Trophoblast cell (in vitro differentiated cells and primary cell): ENCODE results near the gene PRR4.

Experiments used
- DNase-seq, 2 donors: peaks; one replicate each; pipeline ENCODE4 v3.0.0-alpha.2; 2016
- H2AFZ ChIP-seq: 2 replicates; pipeline ENCODE4 v1.6.1; 2013; ENCODE audit warnings: low read length, moderate library complexity, mild to moderate bottlenecking; ENCODE audit not compliant: insufficient read depth, poor library complexity
- H2AK5ac ChIP-seq: 2 replicates; pipeline ENCODE4 v1.6.1; 2013; ENCODE audit warnings: mild to moderate bottlenecking, low read length
- H2BK120ac ChIP-seq: 2 replicates; pipeline ENCODE4 v1.6.1; 2013; ENCODE audit warnings: low read length, mild to moderate bottlenecking, moderate library complexity; ENCODE audit not compliant: insufficient read depth, poor library complexity
- H2BK12ac ChIP-seq: 2 replicates; pipeline ENCODE4 v1.6.1; 2013; ENCODE audit warnings: mild to moderate bottlenecking, low read length, moderate library complexity
- H2BK5ac ChIP-seq: 2 replicates; pipeline ENCODE4 v1.6.1; 2013; ENCODE audit warnings: low read length, low read depth, moderate library complexity, mild to moderate bottlenecking; ENCODE audit not compliant: poor library complexity
- H3K14ac ChIP-seq: 2 replicates; pipeline ENCODE4 v1.6.1; 2013; ENCODE audit warnings: mild to moderate bottlenecking, low read length
- H3K18ac ChIP-seq: 2 replicates; pipeline ENCODE4 v1.6.1; 2013; ENCODE audit warnings: mild to moderate bottlenecking, low read length
- H3K23ac ChIP-seq: 2 replicates; pipeline ENCODE4 v1.6.1; 2013; ENCODE audit warnings: low read length
- H3K27ac ChIP-seq: 2 replicates; pipeline ENCODE4 v1.5.1; 2013; ENCODE audit warnings: low read depth, mild to moderate bottlenecking, inconsistent platforms, low read length, moderate library complexity
- H3K27me3 ChIP-seq: 2 replicates; pipeline ENCODE4 v1.6.1; 2013; ENCODE audit warnings: inconsistent platforms, mild to moderate bottlenecking, low read length, moderate library complexity; ENCODE audit not compliant: insufficient read depth
- H3K36me3 ChIP-seq, 2 experiments: 1 replicate in 1 of 2; 2 replicates in 1 of 2; pipeline ENCODE4 v1.6.1; 2013; ENCODE audit warnings: low read length in 2 of 2, mild to moderate bottlenecking in 2 of 2, moderate library complexity in 1 of 2; ENCODE audit not compliant: insufficient read depth in 2 of 2, control insufficient read depth in 1 of 2
- H3K4ac ChIP-seq: 2 replicates; pipeline ENCODE4 v1.6.1; 2013; ENCODE audit warnings: low read depth, mild to moderate bottlenecking, low read length, moderate library complexity
- H3K4me1 ChIP-seq, 2 experiments: 1 replicate in 1 of 2; 2 replicates in 1 of 2; pipeline ENCODE4 v1.6.1; 2013; ENCODE audit warnings: low read length in 2 of 2, mild to moderate bottlenecking in 2 of 2, moderate library complexity in 1 of 2; ENCODE audit not compliant: insufficient read depth in 2 of 2, control insufficient read depth in 1 of 2
- H3K4me2 ChIP-seq: 2 replicates; pipeline ENCODE4 v1.6.1; 2013; ENCODE audit warnings: inconsistent platforms, mild to moderate bottlenecking, low read length, moderate library complexity
- H3K4me3 ChIP-seq: 2 replicates; pipeline ENCODE4 v1.5.1; 2013; ENCODE audit warnings: mild to moderate bottlenecking, low read depth, low read length, inconsistent platforms
- H3K79me1 ChIP-seq: one replicate; pipeline ENCODE4 v1.6.1; 2013; ENCODE audit warnings: low read length
- H3K79me2 ChIP-seq: 2 replicates; pipeline ENCODE4 v1.6.1; 2013; ENCODE audit warnings: low read length, mild to moderate bottlenecking; ENCODE audit not compliant: control insufficient read depth, insufficient read depth, poor library complexity
- H3K9ac ChIP-seq: 2 replicates; pipeline ENCODE4 v1.6.1; 2013; ENCODE audit warnings: mild to moderate bottlenecking, low read length
- H3K9me3 ChIP-seq: 2 replicates; pipeline ENCODE4 v1.6.1; 2013; ENCODE audit warnings: low read depth, mild to moderate bottlenecking, control low read depth, inconsistent platforms, low read length; ENCODE audit not compliant: insufficient read depth
- H4K12ac ChIP-seq: 2 replicates; pipeline ENCODE4 v1.6.1; 2013; ENCODE audit warnings: low read depth, mild to moderate bottlenecking, low read length, moderate library complexity
- H4K8ac ChIP-seq: 2 replicates; pipeline ENCODE4 v1.6.1; 2013; ENCODE audit warnings: low read depth, mild to moderate bottlenecking, low read length, moderate library complexity
- H4K91ac ChIP-seq: one replicate; pipeline ENCODE4 v1.6.1; 2013; ENCODE audit warnings: low read depth, mild to moderate bottlenecking, low read length, moderate library complexity
- WGBS: extraction: QIAGEN DNeasy Blood & Tissue Kit; methylation state at CpG from one replicate; pipeline ENCODE4 v1.1.7; 2013; ENCODE audit warnings: missing lambda C conversion rate; ENCODE audit not compliant: insufficient read length, insufficient coverage; ENCODE audit errors: extremely low coverage; 5-methylcytosine and 5-hydroxymethylcytosine counted together

The PRR4 gene

GRCh38 chr12:10884086-10884725, 34.9 kb upstream of the PRR4 start, which contains the start of gene PRH1:
Gene PRH1 (minus strand): TSS chr12:10884255. CDS start chr12:10884217, 38 bp downstream.
- WGBS: no CpG with 5 or more reads among the region's 6 CpGs
- Histone ChIP-seq H2AFZ (no peak within 1 kb of the TSS), H3K79me1 (no peaks in the 10 kb centered on the region), H2BK5ac (no peak within 1 kb of the TSS), H3K36me3 (no peaks in the 10 kb centered on the region), H3K27me3 (no peaks in the 10 kb centered on the region), H4K12ac (no peak within 1 kb of the TSS), H2BK12ac (no peak within 1 kb of the TSS), H3K9ac (no peak within 1 kb of the TSS), H3K4me3 (no peak within 1 kb of the TSS), H3K14ac (no peak within 1 kb of the TSS), H2BK120ac (no peak within 1 kb of the TSS), H3K23ac (no peak within 1 kb of the TSS), H2AK5ac (no peak within 1 kb of the TSS), H4K8ac (no peak within 1 kb of the TSS), H3K4me2 (no peak within 1 kb of the TSS), H3K4ac (no peak within 1 kb of the TSS), H3K4me1 (no peaks in the 10 kb centered on the region), H3K9me3 (no peaks in the 10 kb centered on the region), H3K79me2 (no peaks in the 10 kb centered on the region), H3K18ac (no peak within 1 kb of the TSS), H3K27ac (no peak within 1 kb of the TSS), H4K91ac (no peak within 1 kb of the TSS)
- DNase-seq: no peak

GRCh38 chr12:10873378-10873777, 24.1 kb upstream of the PRR4 start:
- no CpG with 5 or more reads among the region's 2 CpGs for WGBS
- Histone ChIP-seq H3K14ac (no peak overlapping the region), H4K12ac (no peak overlapping the region), H3K79me1 (no peaks in the 10 kb centered on the region), H3K18ac (no peak overlapping the region), H2BK5ac (no peak overlapping the region), H3K36me3 (peaks cover 0 to 3% of the 10 kb centered on the region in 2 experiments), H3K9ac (no peak overlapping the region), H4K91ac (no peak overlapping the region), H2BK120ac (no peak overlapping the region), H3K4me2 (no peak overlapping the region), H3K4me3 (no peak overlapping the region), H3K27ac (no peak overlapping the region), H3K27me3 (no peaks in the 10 kb centered on the region), H2BK12ac (no peak overlapping the region), H3K4me1 (no peaks in the 10 kb centered on the region), H3K9me3 (no peaks in the 10 kb centered on the region), H2AFZ (no peak overlapping the region), H4K8ac (no peak overlapping the region), H2AK5ac (no peak overlapping the region), H3K23ac (no peak overlapping the region), H3K79me2 (no peaks in the 10 kb centered on the region), H3K4ac (no peak overlapping the region)
- no peak for DNase-seq

GRCh38 chr12:10867381-10867780, 18.1 kb upstream of the PRR4 start:
- no peak overlapping the region for H4K12ac ChIP-seq
- no CpG with 5 or more reads among the region's 2 CpGs for WGBS

GRCh38 chr12:10863512-10864218, 14.4 kb upstream of the PRR4 start:
- no peak overlapping the region for H2BK120ac ChIP-seq
- H3K4me3 ChIP-seq: no peak overlapping the region
- no peaks in the 10 kb centered on the region for H3K79me2 ChIP-seq

More at GRCh38 chr12:10867381-10867780, 18.1 kb upstream of the PRR4 start:
- H3K18ac ChIP-seq: no peak overlapping the region
- no peak overlapping the region for H3K23ac ChIP-seq
- no peaks in the 10 kb centered on the region for H3K9me3 ChIP-seq
- H3K9ac ChIP-seq: no peak overlapping the region
- no peak overlapping the region for H4K8ac ChIP-seq
- no peaks in the 10 kb centered on the region for H3K79me2 ChIP-seq
- no peak overlapping the region for H3K14ac ChIP-seq
- H4K91ac ChIP-seq: no peak overlapping the region
- no peak overlapping the region for H2BK120ac ChIP-seq
- H3K27me3 ChIP-seq: no peaks in the 10 kb centered on the region
- no peaks in the 10 kb centered on the region for H3K36me3 ChIP-seq
- no peaks in the 10 kb centered on the region for H3K79me1 ChIP-seq
- H2BK12ac ChIP-seq: no peak overlapping the region
- H2AFZ ChIP-seq: no peak overlapping the region
- no peak overlapping the region for H2BK5ac ChIP-seq
- H3K27ac ChIP-seq: no peak overlapping the region
- no peak overlapping the region for H3K4ac ChIP-seq
- no peaks in the 10 kb centered on the region for H3K4me1 ChIP-seq
- peak in 1 of 2 donors; percentile 8 for DNase-seq
- H3K4me2 ChIP-seq: no peak overlapping the region
- no peak overlapping the region for H2AK5ac ChIP-seq
- no peak overlapping the region for H3K4me3 ChIP-seq

More at GRCh38 chr12:10863512-10864218, 14.4 kb upstream of the PRR4 start:
- Histone ChIP-seq H2AFZ (no peak overlapping the region), H3K4ac (no peak overlapping the region), H4K12ac (no peak overlapping the region), H3K27me3 (no peaks in the 10 kb centered on the region), H3K27ac (no peak overlapping the region), H3K4me1 (no peaks in the 10 kb centered on the region), H4K91ac (no peak overlapping the region), H3K36me3 (no peaks in the 10 kb centered on the region), H2AK5ac (no peak overlapping the region), H4K8ac (no peak overlapping the region), H3K18ac (no peak overlapping the region), H3K9me3 (no peaks in the 10 kb centered on the region), H3K4me2 (no peak overlapping the region), H3K23ac (no peak overlapping the region), H2BK5ac (no peak overlapping the region), H3K9ac (no peak overlapping the region), H3K79me1 (no peaks in the 10 kb centered on the region), H2BK12ac (no peak overlapping the region), H3K14ac (no peak overlapping the region)
- DNase-seq: peak in 1 of 2 donors; percentile 31
- no CpG with 5 or more reads among the region's 2 CpGs for WGBS
